Erythroblast (primary cell): ENCODE measurements around the gene ENTPD1.

Source experiments
- DNase-seq, 2 experiments: peaks; one replicate each; lab custom pipeline; 2025; lab: John Stamatoyannopoulos, UW
- GATA1 ChIP-seq: IDR thresholded peaks from 2 replicates; pipeline ENCODE4 v1.6.1; 2011; ENCODE audit warnings: low read depth, mild to moderate bottlenecking, control low read depth, low read length, moderate library complexity
- POLR2A ChIP-seq: IDR thresholded peaks from 2 replicates; pipeline ENCODE4 v1.6.1; 2011; ENCODE audit warnings: mild to moderate bottlenecking, low read length

Gene ENTPD1

DNA sequence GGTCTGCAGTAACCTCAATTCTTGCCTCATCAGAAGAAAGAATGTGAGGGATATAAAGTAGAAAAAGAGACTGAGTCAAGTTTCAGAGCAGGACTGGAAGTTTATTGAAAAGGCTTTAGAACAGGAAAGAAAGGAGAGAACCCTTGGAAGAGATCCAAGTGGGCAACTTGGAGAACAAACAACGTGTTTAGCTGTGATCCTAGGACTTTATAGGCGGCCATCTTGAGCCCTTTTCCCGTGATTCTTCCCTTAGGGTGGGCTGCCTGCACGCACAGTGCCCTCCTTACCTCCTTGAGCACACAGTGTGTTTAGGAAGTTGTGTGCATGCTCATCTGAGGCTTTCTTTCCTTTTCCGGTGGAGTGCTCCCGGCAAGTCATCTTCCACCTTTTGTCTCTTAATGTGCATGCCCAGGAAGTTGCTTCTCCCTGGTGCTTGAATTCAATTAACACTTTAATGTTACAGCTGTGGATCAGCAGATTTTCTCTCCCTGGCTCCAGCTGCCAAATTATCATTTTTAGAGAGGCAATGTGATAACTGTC lies 59.8 kb downstream of the ENTPD1 start:
- DNase-seq: no peak
- TF ChIP-seq GATA1 (no peak), POLR2A (no peak)

DNA sequence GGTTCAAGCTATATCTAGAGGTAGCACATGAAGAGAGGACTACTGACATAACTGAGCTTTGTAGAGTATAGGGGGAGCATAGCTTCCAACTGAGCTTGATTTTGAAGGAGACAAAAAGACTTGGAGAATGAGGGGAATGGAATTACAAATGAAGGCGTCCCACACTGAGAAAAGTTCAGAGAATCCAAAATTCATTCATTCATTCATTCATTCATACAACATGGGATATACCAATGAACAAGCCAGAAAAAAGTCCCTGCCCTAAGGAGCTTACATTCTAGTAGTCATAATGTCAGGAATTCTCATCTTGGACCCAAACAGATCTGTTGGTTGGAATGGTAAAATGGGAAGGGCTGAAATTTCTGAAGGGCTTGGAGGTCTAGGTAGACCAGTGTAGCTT lies 62.0 kb downstream of the ENTPD1 start:
- TF ChIP-seq GATA1 (no peak), POLR2A (no peak)
- DNase-seq: no peak

DNA sequence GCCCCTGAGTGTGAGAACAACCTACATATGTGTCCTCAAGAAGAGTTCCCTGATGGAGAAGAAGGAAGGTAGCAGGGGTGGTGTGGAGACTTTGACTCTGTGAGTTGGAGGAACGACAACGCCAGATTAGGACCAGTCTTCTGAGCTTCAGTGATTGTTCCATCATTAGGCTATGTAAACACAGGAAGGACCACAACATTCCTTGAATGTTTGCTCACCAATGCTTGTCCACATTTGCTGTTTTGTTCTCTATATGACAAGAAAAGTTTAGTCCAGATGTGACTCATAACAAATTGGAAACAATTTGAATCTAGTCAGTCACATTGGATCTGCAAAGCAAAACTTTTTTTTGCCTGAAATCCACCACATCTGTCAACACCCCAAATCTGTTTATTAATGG lies 62.7 kb downstream of the ENTPD1 start:
- TF ChIP-seq GATA1 (no peak), POLR2A (no peak)
- no peak for DNase-seq

DNA sequence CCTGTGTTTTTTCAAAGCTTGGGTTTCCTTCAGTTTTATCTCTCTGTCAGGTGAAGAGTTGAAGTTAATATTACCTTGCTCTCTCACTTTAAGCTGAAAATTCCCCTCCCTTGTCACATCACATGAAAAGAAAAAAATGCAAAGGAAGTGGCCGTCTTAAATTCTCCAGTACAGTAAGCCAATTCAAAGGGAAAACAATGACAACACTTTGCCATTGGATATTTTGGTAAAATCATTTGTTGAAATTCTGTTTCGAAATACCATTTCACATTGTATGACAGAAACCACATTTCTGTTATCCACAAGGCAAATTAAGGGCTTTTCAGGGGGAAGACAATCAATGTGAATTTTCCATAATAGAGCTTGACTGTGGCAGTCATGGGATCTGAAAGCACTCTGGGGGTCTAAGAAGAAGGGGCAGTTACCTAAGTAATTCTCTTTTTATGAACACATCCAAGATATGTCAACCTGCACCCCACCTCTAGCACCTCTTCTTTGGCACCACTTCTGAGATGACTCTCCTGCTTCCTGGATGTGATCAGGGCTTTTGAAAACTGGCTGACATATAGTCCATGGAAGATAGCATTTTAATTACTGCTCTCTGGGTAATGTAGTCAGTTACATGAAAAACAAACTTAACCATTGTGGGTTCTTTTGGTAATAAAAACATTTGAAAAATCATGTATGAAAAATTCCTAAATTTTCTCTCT lies 63.8 kb downstream of the ENTPD1 start:
- no peak for DNase-seq

DNA sequence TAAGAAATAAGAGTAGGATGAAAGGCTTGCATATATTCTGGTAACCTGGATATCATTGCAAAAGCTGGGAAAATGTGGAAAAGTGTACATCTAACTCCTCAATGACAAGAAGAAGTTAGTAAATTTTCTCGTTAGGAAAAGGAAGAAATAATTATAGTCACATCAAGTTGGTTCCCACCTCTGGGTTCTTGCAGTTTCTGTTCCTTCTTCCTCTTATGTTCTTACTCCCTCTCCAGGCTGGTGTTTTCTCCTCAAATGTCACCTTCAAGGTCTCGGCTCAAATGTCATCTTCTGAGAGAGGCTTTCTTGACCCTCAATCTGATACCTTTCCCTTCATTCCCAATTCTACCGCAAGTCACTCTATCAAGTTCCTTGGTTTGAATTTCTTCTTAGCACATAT lies 64.4 kb downstream of the ENTPD1 start:
- TF ChIP-seq POLR2A: no peak
- TF ChIP-seq GATA1: no peak
- no peak for DNase-seq

More for the DNA sequence above, 63.8 kb downstream of the ENTPD1 start:
- TF ChIP-seq GATA1 (no peak), POLR2A (no peak)

DNA sequence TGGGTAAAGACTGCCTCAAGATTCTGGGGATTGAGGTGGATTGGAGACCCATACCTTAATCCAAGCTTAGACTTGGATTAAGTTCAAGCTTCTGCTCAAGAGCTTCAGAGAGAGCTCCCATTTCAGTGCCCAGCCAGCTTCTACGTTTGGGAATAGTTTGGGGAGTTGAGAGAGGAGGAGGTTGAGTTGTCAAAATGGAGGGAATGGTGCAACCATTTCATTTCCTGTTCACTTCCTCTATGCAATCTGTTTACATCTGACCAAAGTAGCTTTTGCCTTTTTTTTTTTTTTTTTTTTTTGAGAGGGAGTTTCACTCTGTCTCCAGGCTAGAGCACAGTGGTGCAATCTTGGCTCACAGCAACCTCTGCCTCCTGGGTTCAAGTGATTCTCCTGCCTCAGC lies 65.8 kb downstream of the ENTPD1 start:
- TF ChIP-seq POLR2A: no peak
- TF ChIP-seq GATA1: no peak
- no peak for DNase-seq

DNA sequence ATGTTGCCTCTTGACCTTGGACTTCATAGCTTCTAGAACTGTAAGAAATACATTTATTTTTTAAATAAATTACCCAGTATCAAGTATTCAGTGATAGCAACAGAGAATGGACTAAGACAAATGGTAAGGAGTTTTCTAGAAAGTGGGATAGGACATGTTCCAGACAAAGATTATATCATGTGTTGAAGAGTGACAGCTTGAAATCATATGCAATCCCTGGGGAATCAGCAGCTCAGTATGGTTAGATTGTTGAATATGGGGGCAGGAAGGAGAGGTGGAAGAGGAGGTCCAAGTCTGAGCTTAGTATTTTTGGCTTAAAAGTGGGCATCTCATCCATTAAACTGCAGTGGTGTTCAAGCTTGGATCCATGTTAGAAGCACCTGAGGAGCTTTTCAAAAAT lies 74.1 kb downstream of the ENTPD1 start:
- no peak for TF ChIP-seq GATA1
- TF ChIP-seq POLR2A: no peak
- DNase-seq: no peak

DNA sequence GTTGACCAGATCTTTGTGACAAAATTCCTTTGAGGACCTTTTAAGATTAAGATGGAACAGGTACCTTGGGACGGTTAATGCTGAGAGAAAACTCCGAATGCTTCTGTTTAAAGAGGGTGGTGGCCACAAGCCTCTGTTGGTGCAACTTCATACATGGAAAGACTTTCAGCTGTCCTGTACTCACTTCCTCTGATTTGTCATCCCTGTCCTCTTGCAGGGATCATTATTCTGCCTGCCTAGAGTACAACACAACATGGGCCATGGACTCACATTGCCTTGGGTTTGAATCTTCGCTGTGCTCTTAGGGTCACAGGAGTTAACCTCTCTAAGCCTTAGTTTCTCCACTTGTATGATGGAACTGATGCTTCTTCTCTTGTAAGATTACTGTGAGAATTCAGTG lies 75.1 kb downstream of the ENTPD1 start:
- DNase-seq: no peak
- TF ChIP-seq POLR2A (no peak), GATA1 (no peak)

DNA sequence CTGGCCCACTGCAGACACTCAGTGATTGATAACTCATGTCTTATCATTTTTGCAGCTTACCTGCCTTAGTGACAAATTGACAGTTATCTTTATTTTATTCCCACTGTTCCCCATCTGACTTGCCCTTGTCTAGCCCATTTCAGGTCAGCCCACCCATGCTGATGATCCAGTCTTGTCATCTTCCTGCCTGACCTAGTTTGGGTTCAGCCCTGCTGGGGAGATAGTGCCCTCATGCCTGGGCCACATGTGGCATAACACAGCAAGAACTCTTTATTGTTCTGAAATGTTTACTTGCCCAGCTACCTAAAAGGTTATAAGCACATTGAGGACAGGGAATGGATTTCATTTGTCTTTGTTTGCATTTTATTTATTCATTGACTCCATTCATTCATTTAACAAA lies 75.6 kb downstream of the ENTPD1 start:
- DNase-seq: no peak
- TF ChIP-seq POLR2A (no peak), GATA1 (no peak)

DNA sequence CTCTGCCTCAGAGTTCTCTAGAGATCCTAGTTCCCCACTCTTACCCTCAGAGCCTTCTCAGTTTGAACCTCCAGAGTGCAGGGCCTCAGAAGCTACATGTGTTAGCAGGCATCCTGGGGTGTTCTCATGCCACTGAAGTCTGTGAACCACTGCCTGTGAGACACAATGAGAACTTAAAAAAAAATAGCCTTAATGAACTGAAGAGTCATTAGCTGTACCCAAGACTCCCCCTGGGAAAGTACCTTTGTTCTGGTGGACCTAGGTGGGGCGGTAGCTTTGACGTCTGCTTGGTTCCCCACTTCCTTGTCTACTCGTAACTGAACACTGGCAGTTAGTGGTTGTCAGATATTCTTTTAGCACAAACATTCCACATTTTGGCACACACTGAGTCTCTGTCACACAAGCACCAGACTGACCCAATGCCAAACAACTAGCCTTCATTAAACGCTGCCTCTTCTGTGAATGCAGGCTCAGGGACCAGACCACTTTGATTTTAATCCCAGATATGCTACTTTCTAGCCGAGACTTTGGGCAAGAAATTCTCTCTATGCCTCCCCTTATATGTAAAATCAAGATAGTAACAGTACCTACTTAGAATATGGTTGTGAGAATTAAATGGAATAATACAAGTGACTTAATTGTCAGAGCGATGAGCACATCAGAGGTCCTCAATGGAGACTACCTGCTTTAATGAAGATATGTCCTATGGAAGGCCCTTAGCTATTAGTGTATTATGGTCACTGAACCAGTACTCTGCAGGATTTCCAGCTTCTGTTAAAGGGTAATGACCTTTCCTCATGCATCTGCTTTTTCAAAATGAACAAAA lies 76.5 kb downstream of the ENTPD1 start:
- DNase-seq: no peak
- TF ChIP-seq GATA1: no peak
- TF ChIP-seq POLR2A: no peak

DNA sequence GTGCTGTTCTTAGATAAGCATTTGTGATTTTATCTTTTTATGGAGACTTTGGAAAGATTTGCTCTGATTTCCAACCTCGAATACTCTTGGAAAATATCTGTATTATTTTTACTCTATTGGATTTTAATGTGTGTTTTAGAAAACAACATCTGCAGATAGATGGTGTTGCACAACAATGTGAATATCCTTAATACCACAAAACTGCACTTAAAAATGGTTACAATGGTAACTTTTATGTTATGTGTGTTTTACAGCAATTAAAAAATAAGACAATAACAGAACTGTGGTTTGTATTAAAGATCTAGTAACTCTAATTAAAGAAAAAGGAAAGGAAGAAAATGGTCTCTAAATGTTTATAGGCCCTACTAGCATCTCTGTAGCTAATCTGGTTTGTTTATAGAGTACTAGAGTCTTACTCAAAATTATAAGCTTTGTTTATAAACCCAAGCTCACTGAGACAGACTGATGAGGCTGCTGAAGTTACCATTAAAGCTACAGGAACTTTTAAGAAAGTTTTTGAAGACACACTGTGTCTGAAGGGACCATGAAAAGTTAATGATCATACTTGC lies 77.2 kb downstream of the ENTPD1 start:
- no peak for DNase-seq
- no peak for TF ChIP-seq POLR2A
- TF ChIP-seq GATA1: no peak

DNA sequence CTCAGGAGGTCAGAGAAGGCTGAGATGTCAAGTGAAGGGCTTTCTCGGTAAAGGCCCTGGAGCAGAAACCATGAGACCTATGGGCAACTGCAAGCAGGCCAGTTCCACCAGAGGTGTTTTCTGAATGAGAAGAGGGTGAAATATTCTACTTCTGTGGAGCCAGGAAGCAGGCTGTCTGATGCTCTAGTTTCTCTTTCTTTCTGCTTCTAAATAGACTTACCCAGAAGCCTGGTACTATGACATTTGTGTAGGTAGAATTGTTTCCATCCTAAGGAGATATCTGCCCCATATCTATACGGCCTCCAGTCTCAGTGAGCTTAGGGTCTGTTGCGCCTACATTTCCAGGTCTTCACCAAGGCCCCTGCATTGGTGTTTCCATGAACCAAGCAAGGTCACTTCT lies 78.4 kb downstream of the ENTPD1 start:
- TF ChIP-seq POLR2A (no peak), GATA1 (no peak)
- no peak for DNase-seq

DNA sequence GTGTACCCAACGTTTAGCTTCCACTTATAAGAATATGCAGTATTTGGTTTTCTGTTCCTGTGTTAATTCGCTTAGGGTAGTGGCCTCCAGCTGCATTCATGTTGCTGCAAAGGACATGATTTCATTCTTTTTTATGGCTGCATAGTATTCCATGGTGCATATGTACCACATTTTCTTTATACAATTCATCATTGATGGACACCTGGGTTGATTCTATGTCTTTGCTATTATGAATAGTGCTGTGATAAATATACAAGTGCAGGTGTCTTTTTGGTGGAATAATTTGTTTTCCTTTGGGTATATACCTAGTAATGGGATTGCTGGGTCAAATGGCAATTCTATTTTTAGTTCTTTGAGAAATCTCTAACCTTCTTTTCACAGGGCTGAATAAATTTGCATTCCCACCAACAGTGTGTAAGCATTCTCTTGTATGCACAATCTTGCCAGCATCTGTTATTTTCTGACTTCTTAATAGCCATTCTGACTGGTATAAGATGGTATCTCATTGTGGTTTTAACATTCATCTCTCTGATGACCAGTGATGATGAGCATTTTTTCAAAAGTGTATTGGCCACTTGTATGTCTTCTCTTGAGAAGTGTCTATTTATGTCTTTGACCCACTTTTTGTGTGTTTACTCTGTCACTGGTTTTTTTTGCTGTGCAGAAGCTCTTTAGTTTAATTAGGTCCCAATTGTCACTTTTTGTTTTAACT lies 79.3 kb downstream of the ENTPD1 start:
- no peak for DNase-seq

More for the DNA sequence above, 79.3 kb downstream of the ENTPD1 start:
- no peak for TF ChIP-seq POLR2A
- TF ChIP-seq GATA1: no peak
